Activated CD4-positive, alpha-beta T cell treated with anti-CD3 and anti-CD28 coated beads, Interleukin-2, amount 10 ng/mL, durations not matched to agents 7 days and 5 days (primary cell): ENCODE results near the gene IRF1. TPM values are rescaled to one million over a fixed set of nuclear protein-coding genes. Genes with fewer than 3 reads are reported as not detected.

Experiments
- CTCF ChIA-PET: fragments of 350-600 bp; sonication (Branson Sonifier 250); formaldehyde crosslinking; loops from one replicate; lab custom pipeline; 2021; ENCODE audit warnings: antibody characterized with exemption; lab: Charles Lee
- POLR2A ChIA-PET: fragments of 350-600 bp; sonication (Branson Sonifier 250); formaldehyde crosslinking; loops from one replicate; lab custom pipeline; 2021; ENCODE audit warnings: antibody characterized with exemption; lab: Charles Lee
- DNase-seq: peaks from one replicate; pipeline ENCODE4 v3.0.0-alpha.2; 2020
- H3K27ac Mint-ChIP-seq: one replicate; pipeline ENCODE4 v1.8.0; 2021; ENCODE audit warnings: mild to moderate bottlenecking, moderate library complexity, mixed read lengths
- H3K27me3 Mint-ChIP-seq: one replicate; pipeline ENCODE4 v1.8.0; 2021; ENCODE audit warnings: mixed read lengths
- H3K36me3 Mint-ChIP-seq: one replicate; pipeline ENCODE4 v1.8.0; 2021; ENCODE audit warnings: low read depth, mixed read lengths
- H3K4me1 Mint-ChIP-seq: one replicate; pipeline ENCODE4 v1.8.0; 2021; ENCODE audit warnings: mixed read lengths
- H3K4me3 Mint-ChIP-seq: one replicate; pipeline ENCODE4 v1.8.0; 2021; ENCODE audit warnings: mild to moderate bottlenecking, moderate library complexity, mixed read lengths
- H3K9me3 Mint-ChIP-seq: one replicate; pipeline ENCODE4 v1.8.0; 2021; ENCODE audit warnings: mixed read lengths
- total RNA-seq, 2 experiments: library from RNA; stranded (reverse); gene quantifications; one replicate each; pipeline ENCODE4 v1.2.3, GENCODE V29; 2021

The IRF1 gene
- total RNA-seq, 2 experiments from 2014 or later, result 289 to 302 TPM

- CTCF ChIA-PET, result interaction anchor here (0.6 to 10.0 kb wide), 17 partner anchors 9 to 124 kb away, joined by 3 to 147 read pairs (median 5); partner anchors contain the start of gene IRF1
- Mint-ChIP-seq H3K4me1 (peaks cover 51% of the 10 kb centered on the region), H3K9me3 (no peaks in the 10 kb centered on the region), H3K27me3 (no peaks in the 10 kb centered on the region), H3K4me3 (no peak overlapping the region), H3K27ac (peak overlapping the region; percentile 78), H3K36me3 (no peaks in the 10 kb centered on the region)
- no peak for DNase-seq
- POLR2A ChIA-PET, result interaction anchor here (1.1 kb wide), 1 partner anchor 9 kb away, joined by 3 read pairs; the partner anchor contains the start of gene IRF1
Observed at GRCh38 chr5:132499440-132500243, 9.1 kb upstream of the IRF1 start.

DNA sequence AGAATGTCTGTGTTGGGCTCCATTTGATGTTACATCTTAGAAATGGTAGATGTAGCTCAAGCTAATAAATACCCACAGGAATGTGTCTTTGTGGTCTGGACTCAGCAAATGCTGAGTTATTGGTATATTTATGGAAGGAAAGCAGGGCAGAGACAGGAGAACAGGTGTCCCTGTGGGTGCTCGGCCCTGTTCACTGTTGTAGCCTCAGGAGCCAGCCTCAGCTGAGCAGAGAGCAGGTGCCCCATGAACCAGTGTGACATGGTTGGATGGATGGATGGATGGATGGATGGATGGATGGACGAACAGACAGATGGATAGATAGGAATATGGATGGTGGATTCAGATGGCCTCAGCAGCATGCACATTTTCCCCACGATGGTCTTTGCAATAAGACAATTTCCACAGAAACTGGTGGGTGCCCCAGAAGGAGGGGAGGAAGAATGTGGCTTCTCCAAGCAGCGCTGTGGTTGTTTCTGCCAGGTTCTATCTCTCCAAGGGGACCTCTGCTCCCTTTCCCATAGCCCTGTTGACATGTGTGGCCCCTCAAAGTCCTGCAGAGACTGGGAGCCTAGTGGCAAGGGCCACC, 8.2 kb upstream of the IRF1 start:
- H3K27me3 Mint-ChIP-seq, result no peaks in the 10 kb centered on the region
- ChIA-PET POLR2A (interaction anchor here (1.1 kb wide), 1 partner anchor 9 kb away, joined by 3 read pairs; the partner anchor contains the start of gene IRF1), CTCF (interaction anchor here (1.2 to 10.0 kb wide), 7 partner anchors 7 to 110 kb away, joined by 3 to 147 read pairs (median 5); no protein-coding TSS in a partner anchor)
- no peaks in the 10 kb centered on the region for H3K9me3 Mint-ChIP-seq
- no peak overlapping the region for H3K4me3 Mint-ChIP-seq
- no peak for DNase-seq
- peak overlapping the region; percentile 78 for H3K27ac Mint-ChIP-seq
- no peaks in the 10 kb centered on the region for H3K36me3 Mint-ChIP-seq
- H3K4me1 Mint-ChIP-seq, result peaks cover 60% of the 10 kb centered on the region

GRCh38 chr5:132498152-132498551, 7.6 kb upstream of the IRF1 start:
- Mint-ChIP-seq H3K4me1 (peaks cover 66% of the 10 kb centered on the region), H3K9me3 (no peaks in the 10 kb centered on the region), H3K4me3 (no peak overlapping the region), H3K27me3 (no peaks in the 10 kb centered on the region), H3K36me3 (no peaks in the 10 kb centered on the region), H3K27ac (peak overlapping the region; percentile 98)
- ChIA-PET POLR2A (no interaction called here), CTCF (interaction anchor here (0.6 to 10.0 kb wide), 7 partner anchors 8 to 110 kb away, joined by 3 to 147 read pairs (median 5); no protein-coding TSS in a partner anchor)
- no peak for DNase-seq

DNA sequence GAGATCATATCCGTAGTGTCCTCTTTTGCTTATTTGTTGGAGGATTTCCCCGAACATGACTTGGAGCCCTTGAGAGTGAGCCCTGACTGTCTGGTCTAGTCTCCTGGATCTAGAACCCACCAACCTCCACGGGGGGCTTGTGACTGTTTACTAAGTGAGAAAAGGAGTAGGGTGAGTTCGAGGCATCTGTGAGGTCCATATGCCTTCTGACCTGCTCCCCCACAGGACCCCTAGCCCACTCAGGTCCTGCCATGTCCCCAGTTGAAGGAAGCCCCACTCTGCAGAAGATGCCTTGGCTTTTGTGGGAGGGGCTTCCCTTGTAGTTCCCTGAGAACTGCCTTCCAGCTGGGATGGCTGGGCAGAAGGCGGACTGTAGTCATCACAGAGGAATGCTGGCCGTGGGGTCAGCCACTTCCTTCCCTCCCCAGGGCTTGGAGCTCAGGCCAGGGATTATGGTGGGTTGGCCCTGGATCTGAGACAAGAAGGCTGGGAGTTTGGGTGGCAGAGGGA, 7.0 kb upstream of the IRF1 start:
- ChIA-PET CTCF (interaction anchor here (1.0 to 10.0 kb wide), 7 partner anchors 9 to 109 kb away, joined by 3 to 147 read pairs (median 6); no protein-coding TSS in a partner anchor), POLR2A (interaction anchor here (0.8 kb wide), 2 partner anchors 71 to 72 kb away, joined by 3 to 4 read pairs; no protein-coding TSS in a partner anchor)
- no peaks in the 10 kb centered on the region for H3K9me3 Mint-ChIP-seq
- no peaks in the 10 kb centered on the region for H3K27me3 Mint-ChIP-seq
- no peaks in the 10 kb centered on the region for H3K36me3 Mint-ChIP-seq
- peak overlapping the region; percentile 98 for H3K27ac Mint-ChIP-seq
- peaks cover 72% of the 10 kb centered on the region for H3K4me1 Mint-ChIP-seq
- no peak for DNase-seq
- peak overlapping the region; percentile 92 for H3K4me3 Mint-ChIP-seq

- Mint-ChIP-seq H3K4me3 (peak overlapping the region; percentile 92), H3K9me3 (no peaks in the 10 kb centered on the region), H3K36me3 (peaks cover 3% of the 10 kb centered on the region), H3K4me1 (peaks cover 78% of the 10 kb centered on the region), H3K27ac (peak overlapping the region; percentile 98), H3K27me3 (no peaks in the 10 kb centered on the region)
- POLR2A ChIA-PET, result interaction anchor here (0.5 to 1.5 kb wide), 10 partner anchors 9 to 86 kb away, joined by 3 to 7 read pairs (median 3); no protein-coding TSS in a partner anchor
- DNase-seq, result peak; percentile 78
- CTCF ChIA-PET, result interaction anchor here (0.5 to 10.0 kb wide), 12 partner anchors 9 to 320 kb away, joined by 3 to 147 read pairs (median 5); no protein-coding TSS in a partner anchor
Observed at GRCh38 chr5:132496631-132497487, 6.3 kb upstream of the IRF1 start.

DNA sequence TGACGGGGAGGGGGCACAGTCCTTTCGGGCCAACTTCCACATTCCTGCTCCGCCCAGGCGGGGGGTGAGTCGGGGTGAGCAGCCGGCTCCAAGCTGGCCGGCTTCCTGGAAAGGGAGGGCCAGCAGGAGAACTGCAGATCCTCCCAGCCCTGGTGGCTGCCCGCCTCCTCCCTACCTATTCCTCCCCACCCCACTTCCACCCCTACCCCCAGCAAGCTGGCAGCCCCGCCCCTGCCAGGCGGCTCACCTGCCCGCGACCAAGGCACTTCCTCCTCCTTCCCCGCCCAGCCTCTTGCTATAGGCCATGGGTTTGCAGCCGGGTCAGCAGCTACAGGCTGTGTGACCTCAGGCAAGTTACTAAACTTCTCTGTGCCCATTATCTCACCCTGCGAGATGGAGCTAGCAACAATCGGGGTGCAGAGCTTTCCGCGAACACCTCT, 5.6 kb upstream of the IRF1 start:
- peak; percentile 96 for DNase-seq
- ChIA-PET POLR2A (interaction anchor here (0.5 to 1.5 kb wide), 8 partner anchors 8 to 86 kb away, joined by 3 to 7 read pairs (median 3); no protein-coding TSS in a partner anchor), CTCF (interaction anchor here (0.5 to 5.1 kb wide), 11 partner anchors 12 to 324 kb away, joined by 3 to 32 read pairs (median 5); no protein-coding TSS in a partner anchor)
- Mint-ChIP-seq H3K4me3 (peak overlapping the region; percentile 92), H3K27ac (peak overlapping the region; percentile 98), H3K4me1 (peaks cover 82% of the 10 kb centered on the region), H3K36me3 (peaks cover 3% of the 10 kb centered on the region), H3K27me3 (no peaks in the 10 kb centered on the region), H3K9me3 (no peaks in the 10 kb centered on the region)

GRCh38 chr5:132495667-132496190, 5.2 kb upstream of the IRF1 start:
- Mint-ChIP-seq H3K36me3 (peaks cover 3% of the 10 kb centered on the region), H3K27ac (peak overlapping the region; percentile 98), H3K9me3 (no peaks in the 10 kb centered on the region), H3K4me1 (peaks cover 80% of the 10 kb centered on the region), H3K27me3 (no peaks in the 10 kb centered on the region), H3K4me3 (peak overlapping the region; percentile 92)
- ChIA-PET CTCF (interaction anchor here (0.8 to 5.1 kb wide), 9 partner anchors 39 to 324 kb away, joined by 3 to 32 read pairs (median 5); no protein-coding TSS in a partner anchor), POLR2A (interaction anchor here (0.9 to 1.5 kb wide), 6 partner anchors 8 to 85 kb away, joined by 3 to 7 read pairs (median 4); no protein-coding TSS in a partner anchor)
- peak; percentile 81 for DNase-seq

- no peak for DNase-seq
- CTCF ChIA-PET, result interaction anchor here (2.3 to 3.5 kb wide), 2 partner anchors 68 to 107 kb away, joined by 6 to 15 read pairs; no protein-coding TSS in a partner anchor
- H3K9me3 Mint-ChIP-seq, result no peaks in the 10 kb centered on the region
- peak overlapping the region; percentile 92 for H3K4me3 Mint-ChIP-seq
- H3K27me3 Mint-ChIP-seq, result no peaks in the 10 kb centered on the region
- H3K4me1 Mint-ChIP-seq, result peaks cover 63% of the 10 kb centered on the region
- H3K27ac Mint-ChIP-seq, result peak overlapping the region; percentile 98
- H3K36me3 Mint-ChIP-seq, result peaks cover 16% of the 10 kb centered on the region
- POLR2A ChIA-PET, result no interaction called here
Observed at GRCh38 chr5:132493821-132494220, 3.2 kb upstream of the IRF1 start.

DNA sequence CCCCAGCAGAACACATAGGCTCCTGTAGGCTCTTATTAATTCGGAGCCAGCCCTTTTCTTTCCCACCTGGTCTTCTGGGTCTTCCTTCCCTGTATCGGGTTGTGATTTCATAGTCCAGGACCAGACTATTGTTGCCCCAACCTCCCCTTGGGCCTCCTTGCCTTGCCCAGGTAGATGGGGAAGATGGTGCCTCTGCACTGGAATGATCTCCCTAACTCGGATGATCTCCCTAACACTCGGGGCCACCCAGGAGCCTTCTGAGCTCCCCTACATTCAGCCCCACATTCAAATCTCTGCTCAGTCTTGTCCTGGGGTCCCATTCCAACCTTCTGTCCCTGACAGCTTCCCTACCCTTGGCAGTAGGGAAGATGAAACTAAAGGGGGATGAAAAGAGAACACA, 2.7 kb upstream of the IRF1 start:
- CTCF ChIA-PET, result interaction anchor here (1.7 to 2.3 kb wide), 2 partner anchors 8 to 67 kb away, joined by 6 to 7 read pairs; no protein-coding TSS in a partner anchor
- H3K36me3 Mint-ChIP-seq, result peaks cover 21% of the 10 kb centered on the region
- no peak overlapping the region for H3K4me3 Mint-ChIP-seq
- no peak for DNase-seq
- POLR2A ChIA-PET, result no interaction called here
- no peaks in the 10 kb centered on the region for H3K9me3 Mint-ChIP-seq
- peak overlapping the region; percentile 98 for H3K27ac Mint-ChIP-seq
- no peaks in the 10 kb centered on the region for H3K27me3 Mint-ChIP-seq
- H3K4me1 Mint-ChIP-seq, result peaks cover 57% of the 10 kb centered on the region

DNA sequence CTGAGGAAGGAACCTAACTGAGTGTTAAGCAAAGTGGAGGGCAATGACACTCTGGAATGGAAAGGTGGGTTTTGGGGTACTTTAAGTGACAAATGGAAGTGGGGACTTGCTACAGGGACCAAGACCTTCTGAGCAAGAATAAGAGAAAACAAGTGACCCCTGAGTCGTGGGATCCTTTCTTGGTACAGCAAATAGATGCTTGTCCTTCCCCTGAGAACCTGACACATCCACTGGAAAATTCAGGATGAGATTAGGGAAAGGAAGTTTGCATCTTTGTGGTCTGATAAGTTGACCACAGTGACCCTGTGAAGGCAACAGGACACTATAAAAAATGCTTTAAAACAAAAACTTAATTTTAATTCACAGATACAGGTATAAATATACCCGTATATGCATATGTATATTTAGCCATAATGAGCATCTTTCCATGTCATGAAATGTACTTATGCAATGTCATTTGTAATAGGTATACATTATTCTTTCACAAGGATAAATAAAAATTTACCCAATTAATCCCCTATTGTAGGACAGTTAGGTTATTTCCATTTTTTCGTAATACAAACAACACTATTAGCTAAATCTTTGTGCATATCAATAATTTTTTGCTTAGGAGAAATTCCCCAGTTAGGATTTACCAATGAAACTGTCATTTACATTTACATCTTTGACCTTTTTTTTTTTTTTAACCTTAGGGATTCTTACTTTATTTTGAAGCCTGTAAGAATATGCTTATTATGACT, 2.0 kb upstream of the IRF1 start:
- Mint-ChIP-seq H3K9me3 (no peaks in the 10 kb centered on the region), H3K27ac (peak overlapping the region; percentile 98), H3K4me1 (peaks cover 57% of the 10 kb centered on the region), H3K27me3 (no peaks in the 10 kb centered on the region), H3K4me3 (peak overlapping the region; percentile 83), H3K36me3 (peaks cover 28% of the 10 kb centered on the region)
- DNase-seq, result no peak
- CTCF ChIA-PET, result interaction anchor here (0.6 to 6.3 kb wide), 4 partner anchors 9 to 66 kb away, joined by 3 to 52 read pairs (median 6); no protein-coding TSS in a partner anchor
- POLR2A ChIA-PET, result interaction anchor here (1.6 to 3.8 kb wide), 2 partner anchors 12 to 66 kb away, joined by 6 to 21 read pairs; no protein-coding TSS in a partner anchor
